HCT116 (cell line): ENCODE measurements around the gene TWIST2. TPM values are rescaled to one million over a fixed set of nuclear protein-coding genes. Genes with fewer than 3 reads are reported as not detected.

Source experiments
- ATAC-seq: fragments of 200-7000 bp; cut with Tn5 transposase; 2 replicates; pipeline ENCODE4 v1.9.1; 2020; ENCODE audit warnings: mild to moderate bottlenecking, moderate library complexity
- BruUV-seq: library from RNA; stranded (reverse); fragments of 400-500 nt; replicated peaks from 2 replicates; lab custom pipeline; 2021; lab: Mats Ljungman, UMichigan
- CTCF ChIA-PET: fragments of 300-600 bp; sonication (Branson Sonifier 250); formaldehyde crosslinking; loops from one replicate; lab custom pipeline; 2021; ENCODE audit warnings: antibody characterized with exemption; lab: Charles Lee
- POLR2A ChIA-PET: fragments of 300-600, 350-600 bp; sonication (Branson Sonifier 250); formaldehyde crosslinking; loops from one replicate; lab custom pipeline; 2021; ENCODE audit warnings: antibody characterized with exemption; lab: Charles Lee
- RAD21 ChIA-PET, 2 experiments: fragments of 300-600 bp; sonication (Branson Sonifier 250); formaldehyde crosslinking; loops; one replicate each; lab custom pipeline; 2023; ENCODE audit warnings: low total read pairs in 2 of 2; ENCODE audit not compliant: uncharacterized antibody in 2 of 2, unreplicated experiment in 2 of 2, low non-redundant PET in 1 of 2; lab: Charles Lee
- DNase-seq: peaks from one replicate; pipeline ENCODE4 v3.0.0-alpha.2; 2010; ENCODE audit warnings: low read depth, low spot score
- H2AFZ ChIP-seq: fragments of 200-600 bp; shearing (Covaris generic), sonication (generic); 2 replicates; pipeline ENCODE4 v1.6.1; 2017; ENCODE audit warnings: low read depth, mixed run types, mixed read lengths, antibody characterized with exemption, low read length; ENCODE audit not compliant: poor library complexity, severe bottlenecking
- H3K27ac ChIP-seq: 2 replicates; pipeline ENCODE4 v1.5.1; 2012; ENCODE audit warnings: low read depth, low read length
- H3K27me3 ChIP-seq: fragments of 200-600 bp; sonication (generic); 2 replicates; pipeline ENCODE4 v1.6.1; 2016; ENCODE audit warnings: mixed run types, low read length, mixed read lengths; ENCODE audit not compliant: insufficient read depth
- H3K36me3 ChIP-seq, 2 experiments: fragments of 200-500 bp in 1 of 2; fragments of 200-600 bp in 1 of 2; sonication (Bioruptor generic) in 1 of 2; sonication (generic) in 1 of 2; 2 replicates each; pipeline versions ENCODE4 v1.5.1 to v1.6.1; 2014 to 2016; ENCODE audit warnings: low read length in 2 of 2, inconsistent platforms in 1 of 2, mixed read lengths in 1 of 2, mixed run types in 1 of 2; ENCODE audit not compliant: insufficient read depth in 2 of 2, control insufficient read depth in 1 of 2
- H3K4me1 ChIP-seq, 2 experiments: fragments of 200-600 bp in 1 of 2; sonication (generic) in 1 of 2; 2 replicates each; pipeline versions ENCODE4 v1.5.1 to v1.6.1; 2012 to 2017; ENCODE audit warnings: low read length in 2 of 2, inconsistent platforms in 1 of 2, mild to moderate bottlenecking in 1 of 2, mixed read lengths in 1 of 2, mixed run types in 1 of 2, moderate library complexity in 1 of 2; ENCODE audit not compliant: insufficient read depth in 2 of 2, control insufficient read depth in 1 of 2
- H3K4me2 ChIP-seq: fragments of 200-600 bp; sonication (generic); 2 replicates; pipeline ENCODE4 v1.6.1; 2017; ENCODE audit warnings: mixed run types, low read length, mixed read lengths
- H3K4me3 ChIP-seq, 2 experiments: fragments of 200-600 bp in 1 of 2; sonication (generic) in 1 of 2; replicated peaks in 1 of 2; 2 replicates each; pipeline ENCODE4 v1.5.1; 2011 to 2016; ENCODE audit warnings: low read length in 2 of 2, control low read depth in 1 of 2, low read depth in 1 of 2, mild to moderate bottlenecking in 1 of 2, mixed read lengths in 1 of 2, mixed run types in 1 of 2
- H3K79me2 ChIP-seq: fragments of 200-600 bp; sonication (generic); 2 replicates; pipeline ENCODE4 v1.6.1; 2017; ENCODE audit warnings: mild to moderate bottlenecking, mixed run types, low read length, moderate library complexity, mixed read lengths; ENCODE audit not compliant: insufficient read depth
- H3K9ac ChIP-seq: fragments of 200-600 bp; sonication (generic); 2 replicates; pipeline ENCODE4 v1.6.1; 2016; ENCODE audit warnings: low read length, mixed read lengths
- H3K9me2 ChIP-seq: fragments of 200-600 bp; sonication (generic), shearing (Covaris generic); 2 replicates; pipeline ENCODE4 v1.6.1; 2017; ENCODE audit warnings: mixed run types, mild to moderate bottlenecking, moderate library complexity; ENCODE audit not compliant: insufficient read depth
- H3K9me3 ChIP-seq, 2 experiments: fragments of 200-500 bp in 1 of 2; fragments of 200-600 bp in 1 of 2; sonication (Bioruptor generic) in 1 of 2; sonication (generic) in 1 of 2; 2 replicates each; pipeline ENCODE4 v1.6.1; 2014 to 2017; ENCODE audit warnings: low read length in 2 of 2, mixed read lengths in 2 of 2, inconsistent platforms in 1 of 2, low read depth in 1 of 2, mild to moderate bottlenecking in 1 of 2, mixed run types in 1 of 2, moderate library complexity in 1 of 2; ENCODE audit not compliant: control insufficient read depth in 1 of 2, insufficient read depth in 1 of 2
- H4K20me1 ChIP-seq: fragments of 200-600 bp; sonication (generic), shearing (Covaris generic); 2 replicates; pipeline ENCODE4 v1.6.1; 2017; ENCODE audit warnings: mixed run types, mild to moderate bottlenecking, moderate library complexity; ENCODE audit not compliant: insufficient read depth
- RAD21 ChIP-seq: IDR thresholded peaks from 2 replicates; pipeline ENCODE4 v1.6.1; 2012; ENCODE audit warnings: low read depth, mild to moderate bottlenecking
- intact Hi-C: fragments of 100-400 bp; cut with micrococcal nuclease; formaldehyde crosslinking; loops from 2 replicates; pipeline ENCODE4 v1.10.0; 2022
- total RNA-seq: library from RNA; stranded (reverse); gene quantifications from one replicate; pipeline ENCODE4 v1.2.1, GENCODE V29; 2021; ENCODE audit not compliant: unreplicated experiment
- TF ChIP-seq, protein P1 (sequence below): IDR thresholded peaks from 2 replicates; pipeline ENCODE4 v1.6.1; 2012
- TF ChIP-seq, protein P2 (sequence below), 3 experiments: fragments of 200-600 bp in 1 of 3; sonication (generic) in 1 of 3; IDR thresholded peaks in 2 of 3; conservative IDR thresholded peaks in 1 of 3; 2 replicates each; pipeline ENCODE4 v1.5.1; 2012 to 2017; ENCODE audit warnings: low read depth in 2 of 3, low read length in 2 of 3, antibody characterized with exemption in 1 of 3, borderline replicate concordance in 1 of 3, control low read depth in 1 of 3, mild to moderate bottlenecking in 1 of 3, mixed read lengths in 1 of 3, mixed run types in 1 of 3, moderate library complexity in 1 of 3; ENCODE audit not compliant: insufficient read depth in 1 of 3

The TWIST2 gene
- total RNA-seq, 1 experiment from 2014 or later: not detected

DNA sequence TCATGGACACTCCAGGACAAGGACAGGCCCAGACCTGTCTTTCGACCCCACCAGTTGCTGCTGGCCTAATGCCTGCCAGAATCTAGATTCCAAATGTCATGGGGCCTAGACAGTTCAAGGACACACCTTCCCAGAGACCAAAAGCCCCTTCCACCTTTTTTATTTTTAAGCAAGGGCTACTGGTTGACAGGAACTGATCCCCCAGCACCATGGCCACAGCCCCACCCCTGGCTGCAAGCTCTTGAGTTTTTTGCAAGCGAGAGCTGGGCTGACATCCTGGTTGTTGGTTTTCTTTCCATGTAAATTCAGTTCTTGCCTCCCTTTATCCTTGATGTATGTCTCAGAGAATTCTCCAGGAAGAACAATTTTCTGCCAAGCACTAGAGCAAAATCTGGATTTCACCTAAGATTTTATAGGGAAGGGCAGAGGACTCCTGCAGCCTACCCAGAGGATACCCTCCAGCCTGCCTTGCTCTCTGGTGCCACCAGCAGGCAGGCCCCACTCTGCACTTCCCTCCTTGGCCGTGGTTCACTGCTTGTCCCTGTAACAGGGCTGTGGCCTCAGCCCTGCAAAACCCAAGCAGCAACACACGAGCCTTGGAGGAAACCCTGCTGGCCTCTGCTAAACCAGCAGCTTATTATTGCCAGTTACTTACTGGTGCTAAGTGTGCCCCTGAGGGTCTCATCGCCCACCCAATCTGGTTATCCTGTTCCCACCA, 97.7 kb downstream of the TWIST2 start:
- ChIA-PET CTCF (interaction anchor here (1.4 kb wide), 1 partner anchor 9 kb away, joined by 3 read pairs; no protein-coding TSS in a partner anchor), RAD21 (no interaction called here), POLR2A (no interaction called here)
- no peaks in the 10 kb centered on the region for H4K20me1 ChIP-seq
- intact Hi-C loops: no loop called here
- H3K27me3 ChIP-seq: no peaks in the 10 kb centered on the region
- no peak overlapping the region for H3K27ac ChIP-seq
- TF ChIP-seq RAD21: peak; percentile 85
- TF ChIP-seq, protein P1, sequence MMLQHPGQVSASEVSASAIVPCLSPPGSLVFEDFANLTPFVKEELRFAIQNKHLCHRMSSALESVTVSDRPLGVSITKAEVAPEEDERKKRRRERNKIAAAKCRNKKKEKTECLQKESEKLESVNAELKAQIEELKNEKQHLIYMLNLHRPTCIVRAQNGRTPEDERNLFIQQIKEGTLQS: no peak
- TF ChIP-seq, protein P2, sequence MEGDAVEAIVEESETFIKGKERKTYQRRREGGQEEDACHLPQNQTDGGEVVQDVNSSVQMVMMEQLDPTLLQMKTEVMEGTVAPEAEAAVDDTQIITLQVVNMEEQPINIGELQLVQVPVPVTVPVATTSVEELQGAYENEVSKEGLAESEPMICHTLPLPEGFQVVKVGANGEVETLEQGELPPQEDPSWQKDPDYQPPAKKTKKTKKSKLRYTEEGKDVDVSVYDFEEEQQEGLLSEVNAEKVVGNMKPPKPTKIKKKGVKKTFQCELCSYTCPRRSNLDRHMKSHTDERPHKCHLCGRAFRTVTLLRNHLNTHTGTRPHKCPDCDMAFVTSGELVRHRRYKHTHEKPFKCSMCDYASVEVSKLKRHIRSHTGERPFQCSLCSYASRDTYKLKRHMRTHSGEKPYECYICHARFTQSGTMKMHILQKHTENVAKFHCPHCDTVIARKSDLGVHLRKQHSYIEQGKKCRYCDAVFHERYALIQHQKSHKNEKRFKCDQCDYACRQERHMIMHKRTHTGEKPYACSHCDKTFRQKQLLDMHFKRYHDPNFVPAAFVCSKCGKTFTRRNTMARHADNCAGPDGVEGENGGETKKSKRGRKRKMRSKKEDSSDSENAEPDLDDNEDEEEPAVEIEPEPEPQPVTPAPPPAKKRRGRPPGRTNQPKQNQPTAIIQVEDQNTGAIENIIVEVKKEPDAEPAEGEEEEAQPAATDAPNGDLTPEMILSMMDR (IDR thresholded peaks at IDR 0.05 in 2 of 3, conservative IDR thresholded peaks at IDR 0.05 in 1 of 3; ENCODE audit: borderline replicate concordance in 1 of 3, insufficient read depth in 1 of 3, low read depth in 2 of 3, low read length in 2 of 3): peak; percentile 64 to 90 (median 81)
- H3K9ac ChIP-seq: no peak overlapping the region
- H3K79me2 ChIP-seq: no peaks in the 10 kb centered on the region
- ATAC-seq (peak; percentile 75), DNase-seq (peak; percentile 10)
- H3K9me2 ChIP-seq: no peaks in the 10 kb centered on the region
- H3K36me3 ChIP-seq: no peaks in the 10 kb centered on the region
- H3K9me3 ChIP-seq: no peaks in the 10 kb centered on the region
- no peak overlapping the region for H2AFZ ChIP-seq
- no peak overlapping the region for H3K4me3 ChIP-seq
- H3K4me1 ChIP-seq: peaks cover 14 to 46% of the 10 kb centered on the region in 2 experiments
- no peak overlapping the region for H3K4me2 ChIP-seq
- no TSS peak for BruUV-seq
